ENCODE results near the gene NGLY1. TPM values are rescaled to one million over a fixed set of nuclear protein-coding genes. Genes with fewer than 3 reads are reported as not detected.

The NGLY1 gene
- total RNA-seq, 1 experiment from 2014 or later: 27.0 TPM

- H3K9ac ChIP-seq (ENCODE audit: extremely low read depth, insufficient read length, low read length): no peak overlapping the region
- no peaks in the 10 kb centered on the region for H3K27me3 ChIP-seq (ENCODE audit: insufficient read depth, low read length)
- no peak overlapping the region for H2BK12ac ChIP-seq (ENCODE audit: insufficient read length, low read depth, low read length)
- no peak overlapping the region for H3K23ac ChIP-seq (ENCODE audit: insufficient read length, low read depth, low read length)
- no peak overlapping the region for H3K4ac ChIP-seq (ENCODE audit: low read depth, low read length)
- no peaks in the 10 kb centered on the region for H3K79me1 ChIP-seq (ENCODE audit: insufficient read depth, low read depth, low read length, poor library complexity, severe bottlenecking)
- Mint-ChIP-seq H3K4me3 (no peak overlapping the region), H3K27ac (no peak overlapping the region), H3K27me3 (ENCODE audit: low read depth) (no peaks in the 10 kb centered on the region), H3K4me1 (peaks cover 31 to 38% of the 10 kb centered on the region in 2 experiments), H3K9me3 (no peaks in the 10 kb centered on the region; a peak in 1 of 5 replicates), H3K36me3 (ENCODE audit: insufficient read depth in 1 of 3, low read depth in 3 of 3) (peaks cover 12 to 33% (median 22%) of the 10 kb centered on the region in 3 experiments)
- no peak overlapping the region for H3K56ac ChIP-seq (ENCODE audit: insufficient read length, low read depth, low read length)
- no peak overlapping the region for H3K14ac ChIP-seq (ENCODE audit: insufficient read depth, low read length)
- DNase-seq: no peak
- H3K4me2 ChIP-seq (ENCODE audit: insufficient read depth, insufficient read length, low read length): no peak overlapping the region
- H3K79me2 ChIP-seq (ENCODE audit: insufficient read depth, low read length): no peaks in the 10 kb centered on the region
- no peak for TF ChIP-seq CTCF (conservative IDR thresholded peaks at IDR 0.05)
- WGBS (ENCODE audit: extremely low coverage, insufficient read length, low lambda C conversion rate): no CpG with 5 or more reads among the region's 3 CpGs
- H2BK20ac ChIP-seq (ENCODE audit: low read depth, low read length, poor library complexity, severe bottlenecking): no peak overlapping the region
- H3K27ac ChIP-seq (ENCODE audit: insufficient read length, low read depth, low read length): no peak overlapping the region
- no peak overlapping the region for H2AFZ ChIP-seq (ENCODE audit: low read length)
- no peak overlapping the region for H2BK5ac ChIP-seq (ENCODE audit: insufficient read length, low read length)
- no peak overlapping the region for H4K8ac ChIP-seq (replicated peaks; ENCODE audit: insufficient read length, low read depth, low read length)
- no peak overlapping the region for H4K91ac ChIP-seq (ENCODE audit: insufficient read length, low read depth, low read length)
- no peak overlapping the region for H2BK120ac ChIP-seq (ENCODE audit: low read depth, low read length, poor library complexity, severe bottlenecking)
- H4K20me1 ChIP-seq (ENCODE audit: control insufficient read depth, insufficient read depth, insufficient read length): no peaks in the 10 kb centered on the region
- no peak overlapping the region for H2AK5ac ChIP-seq (ENCODE audit: insufficient read length, low read length)
- H2BK15ac ChIP-seq (ENCODE audit: low read depth, low read length): no peak overlapping the region
- no peak overlapping the region for H4K5ac ChIP-seq (ENCODE audit: insufficient read length, low read depth, low read length)
- H3K23me2 ChIP-seq (ENCODE audit: insufficient read length, low read depth, low read length, poor library complexity, severe bottlenecking): no peaks in the 10 kb centered on the region
- H3T11ph ChIP-seq (ENCODE audit: low read length): no peak overlapping the region
- H3K9me3 ChIP-seq (ENCODE audit: control insufficient read depth, low read depth, low read length): no peaks in the 10 kb centered on the region
- no peak overlapping the region for H3K18ac ChIP-seq (ENCODE audit: insufficient read length, low read depth, low read length)
- H3K4me1 ChIP-seq (ENCODE audit: insufficient read depth, low read length): no peaks in the 10 kb centered on the region; the same call in 1 of the 2 replicates
These were observed 32.2 kb downstream of the NGLY1 start for GRCh38 chr3:25751048-25751447.
